Measurements from ENCODE around the gene IL18RAP. TPM values are rescaled to one million over a fixed set of nuclear protein-coding genes. Genes with fewer than 3 reads are reported as not detected.

Gene IL18RAP
- total RNA-seq, 1 experiment from 2014 or later = not detected

DNA sequence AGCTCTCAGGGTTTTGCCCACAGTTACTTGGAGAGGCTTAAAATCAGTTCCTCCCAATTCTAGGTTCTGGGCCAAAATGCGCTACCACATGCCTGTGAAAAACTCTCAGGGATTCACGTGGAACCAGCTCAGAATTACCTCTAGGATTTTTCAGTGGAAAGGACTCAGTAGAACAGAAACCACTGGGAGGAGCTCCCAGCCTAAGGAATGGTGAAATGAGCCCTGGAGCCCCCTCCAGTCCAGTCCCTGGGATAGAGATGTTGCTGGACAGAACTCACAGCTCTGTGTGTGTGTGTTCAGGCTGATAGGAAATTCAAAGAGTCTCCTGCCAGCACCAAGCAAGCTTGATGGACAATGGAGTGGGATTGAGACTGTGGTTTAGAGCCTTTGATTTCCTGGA lies 29.0 kb downstream of the IL18RAP start:
- ChIA-PET CTCF (interaction anchor here (0.5 to 1.6 kb wide), 11 partner anchors 9 to 1782 kb away, joined by 3 to 8 read pairs (median 4); no protein-coding TSS in a partner anchor), POLR2A (no interaction called here)
- H3K27ac Mint-ChIP-seq (ENCODE audit: unreplicated experiment) = no peak overlapping the region
- H3K9me3 Mint-ChIP-seq (ENCODE audit: unreplicated experiment) = peaks cover 9% of the 10 kb centered on the region
- DNase-seq = peak in 1 of 2 experiments; percentile 36
- H3K27me3 Mint-ChIP-seq (ENCODE audit: insufficient read depth, unreplicated experiment) = no peaks in the 10 kb centered on the region
- Histone ChIP-seq H3K36me3 (ENCODE audit: control insufficient read depth, insufficient read depth, low read length) (no peaks in the 10 kb centered on the region), H3K4me1 (no peaks in the 10 kb centered on the region), H3K9me3 (no peaks in the 10 kb centered on the region; the same call in 1 of the 2 replicates), H3K27me3 (replicated peaks; ENCODE audit: control insufficient read depth, insufficient read depth, low read length) (no peaks in the 10 kb centered on the region), H3K4me3 (ENCODE audit: low read depth, low read length) (no peak overlapping the region)
- H3K4me1 Mint-ChIP-seq (ENCODE audit: low read depth, unreplicated experiment) = no peaks in the 10 kb centered on the region
- TF ChIP-seq, protein P1, sequence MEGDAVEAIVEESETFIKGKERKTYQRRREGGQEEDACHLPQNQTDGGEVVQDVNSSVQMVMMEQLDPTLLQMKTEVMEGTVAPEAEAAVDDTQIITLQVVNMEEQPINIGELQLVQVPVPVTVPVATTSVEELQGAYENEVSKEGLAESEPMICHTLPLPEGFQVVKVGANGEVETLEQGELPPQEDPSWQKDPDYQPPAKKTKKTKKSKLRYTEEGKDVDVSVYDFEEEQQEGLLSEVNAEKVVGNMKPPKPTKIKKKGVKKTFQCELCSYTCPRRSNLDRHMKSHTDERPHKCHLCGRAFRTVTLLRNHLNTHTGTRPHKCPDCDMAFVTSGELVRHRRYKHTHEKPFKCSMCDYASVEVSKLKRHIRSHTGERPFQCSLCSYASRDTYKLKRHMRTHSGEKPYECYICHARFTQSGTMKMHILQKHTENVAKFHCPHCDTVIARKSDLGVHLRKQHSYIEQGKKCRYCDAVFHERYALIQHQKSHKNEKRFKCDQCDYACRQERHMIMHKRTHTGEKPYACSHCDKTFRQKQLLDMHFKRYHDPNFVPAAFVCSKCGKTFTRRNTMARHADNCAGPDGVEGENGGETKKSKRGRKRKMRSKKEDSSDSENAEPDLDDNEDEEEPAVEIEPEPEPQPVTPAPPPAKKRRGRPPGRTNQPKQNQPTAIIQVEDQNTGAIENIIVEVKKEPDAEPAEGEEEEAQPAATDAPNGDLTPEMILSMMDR (IDR thresholded peaks at IDR 0.05; ENCODE audit: insufficient read depth in 1 of 2, low read depth in 1 of 2, low read length in 1 of 2, severe bottlenecking in 1 of 2, unreplicated experiment in 1 of 2) = peak in 1 of 2 experiments; percentile 16
- no TSS peak for BruUV-seq (replicated peaks)
- intact Hi-C loops (cut with micrococcal nuclease; ENCODE audit: unreplicated experiment) = loop anchor here (1.0 to 5.0 kb wide), 3 partner anchors 163 to 354 kb away; no protein-coding TSS in a partner anchor
- no peak overlapping the region for H3K4me3 Mint-ChIP-seq (ENCODE audit: unreplicated experiment)
- no peaks in the 10 kb centered on the region for H3K36me3 Mint-ChIP-seq (ENCODE audit: insufficient read depth, unreplicated experiment)

DNA sequence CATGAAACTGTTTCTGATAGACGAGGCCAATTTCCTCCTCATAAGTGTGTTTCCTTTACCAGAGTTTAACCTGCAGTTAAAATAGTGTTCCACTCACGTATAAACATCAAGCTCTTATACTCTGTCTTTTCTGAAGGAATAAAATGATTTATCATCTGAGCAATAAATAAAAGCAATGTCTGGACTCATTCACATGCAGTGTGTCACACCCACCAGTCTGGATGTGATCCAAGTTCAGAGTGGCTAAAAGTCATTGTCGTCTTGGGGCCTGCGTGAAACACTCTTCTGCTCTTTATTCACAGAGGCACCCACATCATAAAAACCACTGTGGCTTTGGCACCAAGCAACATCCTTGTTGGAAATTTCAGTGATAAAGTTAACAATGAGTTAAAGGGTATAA lies 30.5 kb downstream of the IL18RAP start:
- no peak overlapping the region for H3K4me3 Mint-ChIP-seq (ENCODE audit: unreplicated experiment)
- POLR2A ChIA-PET = no interaction called here
- H3K27ac Mint-ChIP-seq (ENCODE audit: unreplicated experiment) = no peak overlapping the region

GRCh38 chr2:102455061-102455670 lies 32.2 kb downstream of the IL18RAP start:
- H3K27ac Mint-ChIP-seq (ENCODE audit: unreplicated experiment) = no peak overlapping the region
- Histone ChIP-seq H3K9me3 (no peaks in the 10 kb centered on the region; the same call in 1 of the 2 replicates), H3K4me1 (no peaks in the 10 kb centered on the region), H3K4me3 (ENCODE audit: low read depth, low read length) (no peak overlapping the region), H3K27me3 (replicated peaks; ENCODE audit: control insufficient read depth, insufficient read depth, low read length) (no peaks in the 10 kb centered on the region), H3K36me3 (ENCODE audit: control insufficient read depth, insufficient read depth, low read length) (no peaks in the 10 kb centered on the region)
- TF ChIP-seq, protein P1 (IDR thresholded peaks at IDR 0.05; ENCODE audit: insufficient read depth in 1 of 2, low read depth in 1 of 2, low read length in 1 of 2, severe bottlenecking in 1 of 2, unreplicated experiment in 1 of 2) = no peak
- H3K4me3 Mint-ChIP-seq (ENCODE audit: unreplicated experiment) = no peak overlapping the region
- peaks cover 3% of the 10 kb centered on the region for H3K27me3 Mint-ChIP-seq (ENCODE audit: insufficient read depth, unreplicated experiment)
- no TSS peak for BruUV-seq (replicated peaks)
- H3K36me3 Mint-ChIP-seq (ENCODE audit: insufficient read depth, unreplicated experiment) = no peaks in the 10 kb centered on the region
- H3K9me3 Mint-ChIP-seq (ENCODE audit: unreplicated experiment) = peaks cover 9% of the 10 kb centered on the region
- no peaks in the 10 kb centered on the region for H3K4me1 Mint-ChIP-seq (ENCODE audit: low read depth, unreplicated experiment)
- DNase-seq = no peak
- ChIA-PET CTCF (interaction anchor here (0.6 kb wide), 1 partner anchor 161 kb away, joined by 3 read pairs; no protein-coding TSS in a partner anchor), POLR2A (no interaction called here)
- intact Hi-C loops (cut with micrococcal nuclease; ENCODE audit: unreplicated experiment) = no loop called here

More for the DNA sequence above, 30.5 kb downstream of the IL18RAP start:
- Histone ChIP-seq H3K4me3 (ENCODE audit: low read depth, low read length) (no peak overlapping the region), H3K27me3 (replicated peaks; ENCODE audit: control insufficient read depth, insufficient read depth, low read length) (no peaks in the 10 kb centered on the region), H3K9me3 (no peaks in the 10 kb centered on the region; the same call in 1 of the 2 replicates), H3K4me1 (no peaks in the 10 kb centered on the region), H3K36me3 (ENCODE audit: control insufficient read depth, insufficient read depth, low read length) (no peaks in the 10 kb centered on the region)
- H3K36me3 Mint-ChIP-seq (ENCODE audit: insufficient read depth, unreplicated experiment) = no peaks in the 10 kb centered on the region
- BruUV-seq (replicated peaks) = no TSS peak
- peaks cover 9% of the 10 kb centered on the region for H3K9me3 Mint-ChIP-seq (ENCODE audit: unreplicated experiment)
- CTCF ChIA-PET = no interaction called here
- H3K27me3 Mint-ChIP-seq (ENCODE audit: insufficient read depth, unreplicated experiment) = no peaks in the 10 kb centered on the region
- TF ChIP-seq, protein P1 (IDR thresholded peaks at IDR 0.05; ENCODE audit: insufficient read depth in 1 of 2, low read depth in 1 of 2, low read length in 1 of 2, severe bottlenecking in 1 of 2, unreplicated experiment in 1 of 2) = no peak
- no peaks in the 10 kb centered on the region for H3K4me1 Mint-ChIP-seq (ENCODE audit: low read depth, unreplicated experiment)
- intact Hi-C loops (cut with micrococcal nuclease; ENCODE audit: unreplicated experiment) = loop anchor here (5.0 kb wide), 1 partner anchor 249 kb away; no protein-coding TSS in a partner anchor
- no peak for DNase-seq

All from Caco-2 (cell line).